Measurements from ENCODE around the gene AKAP13.
"Not testable (repeated sequence)": the region's sequence is repeated elsewhere in the genome, so short reads cannot be mapped to it uniquely, and the experiment has no call there.

Gene AKAP13, protein sequence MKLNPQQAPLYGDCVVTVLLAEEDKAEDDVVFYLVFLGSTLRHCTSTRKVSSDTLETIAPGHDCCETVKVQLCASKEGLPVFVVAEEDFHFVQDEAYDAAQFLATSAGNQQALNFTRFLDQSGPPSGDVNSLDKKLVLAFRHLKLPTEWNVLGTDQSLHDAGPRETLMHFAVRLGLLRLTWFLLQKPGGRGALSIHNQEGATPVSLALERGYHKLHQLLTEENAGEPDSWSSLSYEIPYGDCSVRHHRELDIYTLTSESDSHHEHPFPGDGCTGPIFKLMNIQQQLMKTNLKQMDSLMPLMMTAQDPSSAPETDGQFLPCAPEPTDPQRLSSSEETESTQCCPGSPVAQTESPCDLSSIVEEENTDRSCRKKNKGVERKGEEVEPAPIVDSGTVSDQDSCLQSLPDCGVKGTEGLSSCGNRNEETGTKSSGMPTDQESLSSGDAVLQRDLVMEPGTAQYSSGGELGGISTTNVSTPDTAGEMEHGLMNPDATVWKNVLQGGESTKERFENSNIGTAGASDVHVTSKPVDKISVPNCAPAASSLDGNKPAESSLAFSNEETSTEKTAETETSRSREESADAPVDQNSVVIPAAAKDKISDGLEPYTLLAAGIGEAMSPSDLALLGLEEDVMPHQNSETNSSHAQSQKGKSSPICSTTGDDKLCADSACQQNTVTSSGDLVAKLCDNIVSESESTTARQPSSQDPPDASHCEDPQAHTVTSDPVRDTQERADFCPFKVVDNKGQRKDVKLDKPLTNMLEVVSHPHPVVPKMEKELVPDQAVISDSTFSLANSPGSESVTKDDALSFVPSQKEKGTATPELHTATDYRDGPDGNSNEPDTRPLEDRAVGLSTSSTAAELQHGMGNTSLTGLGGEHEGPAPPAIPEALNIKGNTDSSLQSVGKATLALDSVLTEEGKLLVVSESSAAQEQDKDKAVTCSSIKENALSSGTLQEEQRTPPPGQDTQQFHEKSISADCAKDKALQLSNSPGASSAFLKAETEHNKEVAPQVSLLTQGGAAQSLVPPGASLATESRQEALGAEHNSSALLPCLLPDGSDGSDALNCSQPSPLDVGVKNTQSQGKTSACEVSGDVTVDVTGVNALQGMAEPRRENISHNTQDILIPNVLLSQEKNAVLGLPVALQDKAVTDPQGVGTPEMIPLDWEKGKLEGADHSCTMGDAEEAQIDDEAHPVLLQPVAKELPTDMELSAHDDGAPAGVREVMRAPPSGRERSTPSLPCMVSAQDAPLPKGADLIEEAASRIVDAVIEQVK (N-terminal part only)

DNA sequence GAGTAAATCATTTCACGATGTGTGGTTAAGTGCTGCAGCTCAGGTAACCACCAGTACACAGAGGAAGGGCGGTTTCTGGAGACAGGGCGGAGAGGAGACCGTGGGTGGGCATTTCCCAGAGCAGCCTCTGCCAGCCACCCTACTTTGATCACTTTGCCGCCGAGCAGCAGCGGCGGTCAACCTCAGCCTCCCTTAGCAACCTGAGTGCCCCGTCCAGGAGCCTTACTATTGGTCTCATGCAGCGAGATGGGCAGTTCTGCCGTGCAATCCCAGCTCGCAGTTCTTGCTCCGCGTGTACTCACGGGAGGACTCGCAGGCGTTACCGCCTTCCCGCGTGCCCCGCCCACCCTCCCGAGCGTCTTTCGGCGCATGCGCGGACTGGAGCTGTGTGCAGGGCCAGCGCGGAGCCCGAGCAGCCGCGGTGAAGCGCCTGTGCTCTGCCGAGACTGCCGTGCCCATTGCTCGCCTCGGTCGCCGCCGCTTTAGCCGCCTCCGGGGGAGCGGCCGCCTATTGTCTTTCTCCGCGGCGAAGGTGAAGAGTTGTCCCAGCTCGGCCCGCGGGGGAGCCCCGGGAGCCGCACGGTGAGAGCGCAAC, at the start of gene AKAP13:
TSS of gene AKAP13 (plus strand) at position 387 of the 595 bp plus-strand sequence. CDS start 105,118 bp downstream, outside the sequence.
- peak; percentile 97 to 99 for DNase-seq

DNA sequence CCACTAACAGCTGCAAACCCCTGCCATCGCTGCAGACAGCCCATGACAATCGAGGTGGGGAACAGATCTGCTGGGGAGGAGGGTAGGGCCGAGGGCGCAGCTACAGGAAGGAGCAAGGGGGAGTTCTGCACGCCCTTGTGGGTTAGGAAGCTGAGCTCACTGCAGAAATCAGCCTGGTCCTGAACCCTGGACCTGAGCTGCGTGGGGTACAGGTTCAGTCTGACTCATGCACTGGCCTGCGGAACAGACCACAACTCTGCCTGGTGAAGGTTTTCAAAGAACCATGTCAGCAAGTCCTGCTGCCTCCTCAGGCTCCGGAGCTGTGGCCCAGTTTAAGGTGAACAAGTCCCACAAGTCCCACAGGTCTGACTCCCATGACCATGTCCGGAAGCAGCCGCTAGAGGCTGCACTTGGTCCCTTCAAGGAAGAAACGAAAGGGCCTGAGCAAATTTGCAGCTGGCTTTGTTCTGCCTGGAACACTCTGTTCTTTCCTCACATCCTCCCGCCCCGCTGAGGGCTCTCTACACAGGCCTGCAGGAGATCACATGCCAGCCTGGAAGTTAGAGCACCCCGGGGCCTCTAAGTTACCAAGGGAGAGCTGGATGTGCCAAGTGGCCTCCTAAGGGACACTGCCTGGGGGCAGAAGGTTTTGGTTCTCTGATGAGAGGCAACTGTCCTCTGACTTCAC, 49.4 kb upstream of the AKAP13 start:
- peak; percentile 74 to 77 for DNase-seq

DNA sequence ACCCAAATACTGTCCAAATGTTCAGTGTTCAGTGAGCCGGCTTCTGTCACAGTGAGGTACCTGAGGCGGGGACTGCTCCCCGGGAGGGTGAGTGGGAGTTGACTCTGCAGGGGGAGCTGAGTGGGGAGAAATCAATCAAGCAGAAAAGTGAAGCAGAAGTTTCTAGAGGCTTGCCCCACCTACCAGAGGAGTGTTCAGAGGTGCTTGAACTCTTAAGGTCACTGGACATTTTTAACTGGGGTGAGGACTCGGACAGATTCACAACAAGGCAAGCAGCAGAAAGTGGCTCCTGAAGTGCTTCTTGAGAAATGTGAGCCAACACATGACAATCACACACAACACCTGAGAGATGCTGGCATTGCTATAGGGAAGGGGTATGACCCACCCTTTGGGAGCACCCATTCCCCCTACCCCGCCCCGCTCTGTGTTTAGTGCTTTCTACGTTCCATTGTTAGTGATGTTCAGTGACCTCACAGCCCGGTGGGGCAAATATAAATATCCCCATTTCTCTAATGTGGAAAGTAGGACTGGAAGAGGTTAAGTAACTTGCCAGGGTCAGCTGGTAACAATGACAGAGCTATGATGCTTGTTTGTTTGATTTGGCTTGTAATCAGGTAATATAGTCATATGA, 48.6 kb upstream of the AKAP13 start:
- DNase-seq: no peak

DNA sequence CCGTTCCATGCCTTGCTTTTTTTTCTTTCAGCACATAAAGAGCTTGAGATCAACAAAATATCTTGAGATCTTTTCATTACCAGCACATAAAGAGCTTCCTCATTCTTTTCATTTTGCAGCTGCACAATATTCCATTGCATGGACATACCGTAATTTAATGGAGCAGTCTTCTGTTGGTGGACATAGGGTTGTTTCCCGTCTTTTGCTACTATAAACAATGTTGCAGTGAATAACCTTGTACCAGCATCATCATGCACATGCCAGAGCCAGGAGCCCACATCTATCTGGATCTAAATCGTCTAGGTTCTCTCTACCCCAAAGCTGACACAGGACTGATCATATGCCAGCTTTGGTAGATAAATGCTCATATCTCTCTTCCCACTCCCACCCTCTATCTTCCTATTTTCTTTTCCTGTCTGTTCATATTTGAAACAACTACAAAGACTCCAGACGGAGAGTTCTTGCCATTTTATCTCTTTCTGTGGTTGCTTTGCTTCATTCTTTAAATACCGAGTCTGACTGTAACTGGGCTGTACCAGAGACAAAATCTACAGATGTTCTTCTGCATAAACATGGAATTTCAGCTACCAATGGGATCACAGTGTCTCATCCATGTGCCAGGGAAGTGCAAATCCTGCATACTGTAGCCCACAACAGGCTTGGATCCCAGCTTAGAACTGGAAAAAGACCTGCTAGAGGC, 47.1 kb upstream of the AKAP13 start:
- no peak for DNase-seq

DNA sequence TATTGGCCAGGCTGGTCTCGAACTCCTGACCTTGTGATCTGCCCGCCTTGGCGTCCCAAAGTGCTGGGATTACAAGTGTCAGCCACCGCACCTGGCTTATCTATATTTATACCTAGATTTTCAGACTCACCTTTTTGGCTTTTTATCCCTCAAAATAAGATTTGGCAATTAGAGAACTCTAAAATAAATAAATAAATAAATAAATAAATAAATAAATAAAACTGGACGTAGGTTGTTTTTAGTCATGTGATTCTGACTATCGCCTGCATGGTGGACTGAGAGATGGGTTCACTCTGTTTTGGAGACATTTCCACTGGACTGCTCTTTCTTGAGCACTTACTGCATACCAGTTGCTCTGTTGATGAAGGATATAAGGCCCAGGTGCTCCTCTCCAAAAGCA, 46.2 kb upstream of the AKAP13 start:
- no peak for DNase-seq

DNA sequence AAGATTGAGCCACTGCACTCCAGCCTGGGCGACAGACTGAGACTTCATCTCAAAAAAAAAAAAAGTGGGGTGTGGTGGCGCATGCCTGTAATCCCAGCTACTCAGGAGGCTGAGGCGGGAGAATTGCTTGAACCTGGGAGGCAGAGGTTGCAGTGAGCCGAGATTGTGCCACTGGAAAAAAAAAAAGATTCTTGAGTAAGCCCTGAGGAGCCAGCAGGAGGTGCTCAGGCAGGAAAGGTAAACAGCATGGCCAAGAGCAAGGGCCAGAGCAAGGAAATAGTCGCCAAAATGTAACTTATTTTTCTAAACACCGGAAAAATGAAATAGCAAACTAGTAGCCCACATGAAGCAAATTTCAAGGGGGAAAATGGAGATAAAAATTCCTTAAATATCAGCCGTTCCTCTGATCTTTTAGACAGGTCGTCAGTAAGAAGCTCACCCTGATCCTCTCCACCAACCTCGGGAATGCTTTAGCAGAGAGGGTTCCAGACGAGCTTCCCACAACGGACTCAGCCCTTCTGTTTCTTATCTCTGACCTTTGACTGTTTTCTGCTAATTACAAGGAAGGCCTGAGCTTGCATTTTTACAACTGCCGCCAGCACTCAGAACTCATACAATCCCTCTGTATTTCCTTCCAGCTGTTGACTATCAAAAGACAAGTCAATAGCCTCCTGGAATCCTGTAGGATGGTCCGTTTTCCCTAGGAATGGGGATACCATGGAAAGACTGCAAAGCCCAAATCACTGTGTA, 45.0 kb upstream of the AKAP13 start:
- no peak for DNase-seq

DNA sequence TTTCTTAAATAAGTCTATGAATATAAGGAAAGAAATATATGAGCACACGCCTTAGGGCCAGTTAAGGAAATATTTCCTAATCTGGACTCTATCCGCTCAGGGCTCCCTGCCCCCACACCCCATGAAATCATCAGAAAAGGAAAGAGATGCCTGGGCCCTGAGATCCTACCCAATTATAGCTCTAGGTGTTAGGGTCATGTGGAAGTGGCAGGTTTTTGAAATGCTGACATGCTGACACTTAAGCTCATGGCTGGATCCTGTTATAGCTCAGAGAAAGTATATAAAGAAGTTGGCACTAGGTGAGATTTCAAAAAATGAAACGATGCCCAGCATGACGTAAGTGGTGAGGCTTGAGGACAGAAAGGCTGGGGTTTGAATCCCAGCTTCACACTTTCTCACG, 43.5 kb upstream of the AKAP13 start:
- no peak for DNase-seq

DNA sequence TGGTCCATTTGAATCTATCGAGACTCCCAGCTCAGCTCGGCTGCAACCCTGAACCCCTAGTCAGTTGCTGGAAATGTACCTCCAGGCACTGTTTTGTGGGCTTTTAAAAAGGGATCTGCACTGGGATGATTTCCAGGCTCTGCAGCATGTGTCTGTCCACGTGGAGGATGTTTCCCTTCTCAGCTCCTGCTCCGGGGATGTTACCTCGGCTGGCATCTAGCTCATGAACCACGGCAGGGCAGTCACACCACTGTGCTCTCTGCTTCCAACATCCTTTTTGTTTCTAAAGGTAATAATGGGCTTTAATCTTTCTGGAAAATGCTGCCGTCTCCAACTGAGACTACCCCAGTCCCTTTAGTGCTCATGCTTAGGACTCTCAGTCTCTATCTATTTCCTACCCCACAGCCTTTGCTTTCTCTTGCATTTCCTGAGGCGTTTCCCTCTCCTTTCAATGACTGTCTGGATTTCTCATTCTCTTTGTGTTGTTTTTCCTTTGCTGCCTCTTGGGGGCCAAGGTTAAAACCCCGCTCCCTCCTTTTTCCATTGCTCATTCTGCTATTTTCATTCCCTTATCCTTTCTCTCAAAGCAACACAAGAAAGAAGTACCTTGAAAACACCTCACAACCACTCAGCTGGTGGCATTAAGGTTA, 42.9 kb upstream of the AKAP13 start:
- DNase-seq: no peak

DNA sequence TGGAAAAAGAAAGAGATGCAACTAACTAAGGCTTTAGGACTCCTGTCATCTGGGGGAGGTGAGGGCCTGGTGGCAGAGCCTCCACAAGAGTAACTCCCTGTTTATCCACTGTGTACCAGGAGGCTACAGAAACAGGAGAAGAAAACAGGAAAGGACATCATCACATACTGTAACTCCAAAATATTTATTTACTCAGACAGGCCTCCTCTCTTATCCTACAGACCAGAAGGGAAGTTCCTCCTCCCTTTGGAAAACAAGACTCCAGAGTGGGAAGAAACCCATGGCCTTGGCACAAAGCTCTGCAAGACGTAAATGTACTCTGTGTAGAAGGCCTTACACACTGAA, 40.1 kb upstream of the AKAP13 start:
- DNase-seq: no peak

DNA sequence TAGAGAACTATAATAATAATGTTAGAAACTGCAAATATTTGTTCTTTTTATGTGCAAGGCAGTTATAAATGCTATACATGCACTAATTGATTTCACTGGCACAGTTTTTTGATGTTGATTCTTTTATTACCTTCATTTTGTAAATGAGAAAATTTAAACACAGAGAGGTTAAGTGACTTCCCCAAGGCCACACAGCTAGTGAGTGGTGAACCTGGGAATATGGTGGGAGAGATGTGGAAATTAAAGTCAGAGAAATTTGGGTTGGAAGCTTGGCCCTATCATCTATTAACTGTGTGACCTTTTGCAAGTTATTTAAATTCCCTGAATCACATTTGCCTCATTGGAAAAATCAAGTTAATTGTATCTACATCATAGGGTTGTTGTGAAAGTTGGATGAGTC, 39.6 kb upstream of the AKAP13 start:
- DNase-seq: no peak

DNA sequence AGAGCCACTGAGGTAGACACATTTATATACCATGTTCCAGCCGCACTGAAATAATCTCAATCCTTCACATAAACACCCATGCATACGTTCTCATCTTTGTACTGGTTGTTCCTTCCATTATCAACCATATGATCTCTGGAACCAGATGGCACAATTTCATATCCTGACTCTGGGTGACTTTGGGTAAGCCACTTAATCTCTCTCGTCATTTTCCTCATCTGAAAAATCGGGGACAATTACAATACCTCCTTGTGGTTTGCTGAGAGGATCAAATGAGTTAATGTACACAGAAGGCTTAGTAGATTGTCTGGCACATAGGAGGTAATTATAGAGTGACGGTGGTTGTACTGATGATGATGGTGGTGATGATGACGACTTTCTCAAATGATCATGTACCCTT, 38.2 kb upstream of the AKAP13 start:
- DNase-seq: not testable (repeated sequence)

DNA sequence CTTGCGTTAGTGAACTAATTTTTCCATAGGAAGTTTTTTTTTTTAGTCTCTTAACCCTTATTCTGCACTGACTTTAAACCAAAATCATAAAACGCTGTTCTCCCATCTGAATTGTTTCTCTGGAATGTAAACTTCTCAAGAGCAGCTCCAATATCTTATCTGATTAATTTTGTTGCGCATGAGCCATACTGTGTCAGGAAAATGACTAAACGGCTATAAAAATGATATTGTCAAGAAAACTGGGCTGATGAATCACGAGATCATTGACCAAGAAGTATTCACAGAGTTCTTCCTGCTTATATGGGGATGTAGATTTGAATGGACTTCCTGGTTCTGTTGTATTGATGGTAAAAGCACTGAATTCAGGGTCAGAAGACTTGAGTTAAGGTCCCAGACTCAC, 37.0 kb upstream of the AKAP13 start:
- DNase-seq: not testable (repeated sequence)

DNA sequence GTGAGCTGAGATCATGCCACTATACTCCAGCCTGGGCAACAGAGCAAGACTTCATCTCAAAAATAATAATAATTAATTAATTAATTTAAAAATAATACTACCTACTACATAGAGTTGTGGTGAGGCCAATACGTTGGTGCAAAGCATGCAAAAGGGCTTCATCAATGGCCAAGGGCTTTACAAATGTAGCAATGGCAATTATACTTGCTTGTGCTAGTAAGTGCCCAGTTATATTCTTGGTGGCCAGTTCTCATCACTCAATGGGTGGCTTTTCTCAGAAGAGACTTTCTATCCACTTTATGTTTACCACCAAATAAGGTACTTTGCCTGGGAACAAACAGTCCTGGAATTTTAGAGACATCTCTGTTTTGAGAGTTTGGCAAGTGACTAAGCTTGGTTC, 36.2 kb upstream of the AKAP13 start:
- DNase-seq: not testable (repeated sequence)

DNA sequence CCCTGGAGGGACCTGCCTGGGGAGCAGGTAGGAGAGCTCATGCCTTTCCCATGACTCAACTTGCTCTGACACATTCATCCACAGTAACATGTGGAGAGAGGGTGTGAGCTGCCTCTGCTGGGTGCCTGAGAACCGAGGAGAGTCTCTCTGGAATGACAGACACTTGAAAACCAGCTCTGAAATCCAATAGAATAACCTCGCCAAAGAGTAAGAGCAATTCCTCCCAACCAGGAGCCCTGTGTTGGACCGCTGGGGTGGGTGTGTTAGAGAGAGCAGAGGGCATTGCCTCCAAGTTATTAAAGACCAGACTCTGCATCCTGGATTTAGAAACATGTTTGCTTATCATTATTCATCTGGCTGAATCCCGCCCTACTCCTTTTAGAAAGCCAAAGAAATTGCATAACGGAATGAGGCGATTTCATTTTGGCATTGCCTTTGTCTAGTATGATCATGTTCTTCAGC, 35.7 kb upstream of the AKAP13 start:
- not testable (repeated sequence) for DNase-seq

DNA sequence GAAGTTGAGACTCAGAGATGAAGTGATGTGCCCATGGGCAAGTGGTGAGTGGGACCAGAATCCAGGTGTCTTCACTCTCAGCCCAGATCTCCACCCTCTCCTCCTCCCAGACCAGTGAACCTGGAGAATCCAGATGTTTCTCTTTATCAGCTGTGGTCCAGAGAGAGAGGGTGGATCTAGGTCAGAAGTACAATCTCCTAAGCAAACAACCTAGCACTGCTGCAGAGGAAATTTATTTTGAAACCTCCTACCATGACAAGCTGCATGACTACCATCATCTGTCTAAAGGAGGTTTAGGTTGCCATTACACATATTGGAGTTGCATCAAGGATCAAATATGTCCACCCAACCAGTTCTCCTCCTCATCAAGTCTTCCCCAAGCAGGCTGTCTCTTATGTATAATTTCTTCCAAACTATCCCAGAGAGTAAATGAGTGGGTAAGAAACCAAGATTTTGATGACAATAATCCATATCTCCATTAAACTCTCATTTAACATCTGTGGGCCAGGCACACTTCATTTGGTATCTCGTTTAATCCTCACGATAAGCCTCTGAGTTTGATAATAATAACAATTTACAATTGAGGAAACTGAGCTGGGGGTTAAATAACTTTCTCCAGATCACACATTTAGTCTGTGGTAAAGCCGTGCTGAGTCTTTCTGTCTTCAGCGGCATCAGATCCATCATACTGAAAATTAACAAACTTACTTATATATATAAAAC, 35.0 kb upstream of the AKAP13 start:
- DNase-seq: not testable (repeated sequence)

DNA sequence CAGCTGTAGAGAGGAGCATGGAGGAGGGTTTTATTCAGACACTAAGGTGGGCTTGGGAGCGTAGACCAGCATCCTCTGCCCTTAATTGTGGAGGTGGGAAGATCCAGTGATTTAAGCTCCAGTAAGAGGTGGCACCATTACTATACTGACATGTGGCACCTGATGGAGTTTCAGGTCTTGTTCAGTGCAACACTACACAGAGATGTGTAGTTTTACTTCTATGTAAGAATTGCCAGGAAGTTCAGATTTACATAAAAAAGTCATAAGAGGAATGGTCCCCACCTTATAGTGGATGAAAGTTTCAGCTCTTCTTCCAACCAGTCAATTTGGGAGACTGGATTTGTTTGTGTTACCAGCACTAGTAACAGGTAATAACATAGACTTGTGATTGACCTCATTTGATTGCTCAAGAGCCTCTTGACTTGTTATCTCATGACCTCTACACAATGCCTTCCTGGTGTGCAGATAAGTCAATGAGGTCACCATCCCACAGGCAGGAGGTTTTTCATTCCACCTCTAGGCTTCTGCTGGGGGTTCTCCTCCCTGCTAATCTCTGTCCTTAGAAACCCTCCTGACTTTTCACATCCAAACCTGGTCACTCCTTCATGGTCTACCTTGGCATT, 33.8 kb upstream of the AKAP13 start:
- not testable (repeated sequence) for DNase-seq

DNA sequence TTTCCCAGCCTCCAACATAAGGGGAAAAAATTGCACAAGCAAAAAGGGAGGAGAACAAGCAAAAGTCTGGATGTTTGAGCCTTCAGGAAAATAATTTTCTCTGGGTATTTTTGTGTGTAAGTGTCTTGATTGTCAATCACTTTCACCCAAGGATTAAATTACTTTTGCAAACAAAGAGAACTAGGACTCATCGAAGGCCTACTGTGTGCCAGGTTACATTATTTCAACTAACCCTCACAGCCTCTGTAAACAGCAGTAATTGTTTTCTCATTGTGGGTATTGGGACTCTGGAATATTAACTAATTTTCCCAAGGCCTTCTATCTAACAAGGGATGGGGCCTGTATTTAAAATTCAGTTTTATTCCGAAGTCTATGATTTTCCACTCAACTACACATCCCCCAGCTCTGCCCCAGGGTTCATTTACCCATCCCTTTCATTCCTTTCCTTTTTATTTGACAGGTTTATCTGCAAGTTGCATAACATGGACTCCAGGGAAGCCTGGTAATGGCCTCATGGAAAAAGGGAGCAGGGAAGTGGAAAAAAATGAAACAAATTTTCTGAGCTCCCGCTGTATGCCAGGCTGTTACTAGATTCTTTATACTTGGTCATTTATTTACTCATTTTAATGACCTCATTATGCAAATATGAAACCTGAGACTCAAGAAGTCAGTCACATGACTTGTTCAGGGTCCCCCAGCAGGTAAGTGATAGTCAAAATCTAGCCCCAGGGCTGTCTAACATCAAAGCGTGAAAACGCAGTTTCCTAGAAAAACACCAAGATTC, 32.9 kb upstream of the AKAP13 start:
- not testable (repeated sequence) for DNase-seq
